PC-3 (cell line): ENCODE measurements around the gene GOLGA8O.
"Not testable (repeated sequence)": the region's sequence is repeated elsewhere in the genome, so short reads cannot be mapped to it uniquely, and the experiment has no call there.

Experiments used
- CTCF ChIP-seq: fragments of 300-600 bp; sonication (generic); conservative IDR thresholded peaks from 2 replicates; pipeline ENCODE4 v1.5.1; 2017; ENCODE audit warnings: antibody characterized with exemption, low read depth, mild to moderate bottlenecking, low read length
- EZH2 ChIP-seq: fragments of 300-600 bp; sonication (generic); IDR thresholded peaks from one replicate; pipeline ENCODE4 v1.6.1; 2017; ENCODE audit warnings: antibody characterized with exemption, mild to moderate bottlenecking, low read length; ENCODE audit not compliant: unreplicated experiment
- EZH2phosphoT487 ChIP-seq: fragments of 300-600 bp; sonication (generic); IDR thresholded peaks from 2 replicates; pipeline ENCODE4 v1.6.1; 2018; ENCODE audit warnings: mild to moderate bottlenecking, antibody characterized with exemption, low read length, borderline replicate concordance

GRCh38 chr15:32403192-32403591 is 52.2 kb downstream of the GOLGA8O start, which contains the start of gene GOLGA8K:
- not testable (repeated sequence) for TF ChIP-seq CTCF, EZH2, EZH2phosphoT487
